ENCODE results near the gene RMND1.

DNA sequence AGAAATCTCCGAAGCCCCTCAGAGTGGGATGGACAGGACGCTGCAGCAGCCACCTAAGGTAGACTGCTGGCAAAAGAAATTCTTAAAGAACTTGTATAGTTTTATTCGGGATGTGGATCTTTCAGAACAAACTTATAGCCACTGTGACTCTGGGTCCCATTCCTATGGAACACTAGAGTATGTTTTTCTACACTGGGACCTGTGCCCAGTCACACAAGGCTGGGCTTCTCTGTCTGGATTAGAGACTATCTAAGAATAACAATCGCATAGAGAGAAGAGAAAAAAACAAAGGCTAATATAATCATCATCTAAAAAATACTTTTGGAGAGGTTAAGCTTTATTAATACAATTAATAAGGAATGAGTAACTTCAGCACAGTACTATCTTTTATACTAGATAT lies 28.9 kb downstream of the RMND1 start:
- no peak for TF ChIP-seq ARNTL (CRISPR knock-in tag; IDR thresholded peaks at IDR 0.05)
- no peak for TF ChIP-seq MAFG (CRISPR knock-in tag; IDR thresholded peaks at IDR 0.05)
- TF ChIP-seq, protein P1, sequence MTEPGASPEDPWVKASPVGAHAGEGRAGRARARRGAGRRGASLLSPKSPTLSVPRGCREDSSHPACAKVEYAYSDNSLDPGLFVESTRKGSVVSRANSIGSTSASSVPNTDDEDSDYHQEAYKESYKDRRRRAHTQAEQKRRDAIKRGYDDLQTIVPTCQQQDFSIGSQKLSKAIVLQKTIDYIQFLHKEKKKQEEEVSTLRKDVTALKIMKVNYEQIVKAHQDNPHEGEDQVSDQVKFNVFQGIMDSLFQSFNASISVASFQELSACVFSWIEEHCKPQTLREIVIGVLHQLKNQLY (CRISPR knock-in tag; IDR thresholded peaks at IDR 0.05) = no peak
- no peak for TF ChIP-seq HDAC2 (CRISPR knock-in tag; IDR thresholded peaks at IDR 0.05)
- no peak for TF ChIP-seq POLR2A (IDR thresholded peaks at IDR 0.05; ENCODE audit: insufficient read depth in 1 of 2, low read depth in 2 of 2, low read length in 2 of 2)
- no peak for TF ChIP-seq PCBP2 (optimal IDR thresholded peaks at IDR 0.05; ENCODE audit: low read depth, low read length, poor library complexity, severe bottlenecking)
- TF ChIP-seq SIN3B (IDR thresholded peaks at IDR 0.05; ENCODE audit: low read length) = no peak
- TF ChIP-seq ZMYM4 (CRISPR knock-in tag; IDR thresholded peaks at IDR 0.05) = no peak
- no peak for TF ChIP-seq SMC3 (IDR thresholded peaks at IDR 0.05; ENCODE audit: low read length)

Measured in HepG2 (cell line).